Bone marrow (tissue), 2 donors: Measurements from ENCODE around the gene TBCE.
"Not testable (repeated sequence)": the region's sequence is repeated elsewhere in the genome, so short reads cannot be mapped to it uniquely, and the experiment has no call there.

Source experiments
- DNase-seq, 2 donors: peaks; one replicate each; lab custom pipeline; 2025; lab: John Stamatoyannopoulos, UW

TBCE gene

DNA sequence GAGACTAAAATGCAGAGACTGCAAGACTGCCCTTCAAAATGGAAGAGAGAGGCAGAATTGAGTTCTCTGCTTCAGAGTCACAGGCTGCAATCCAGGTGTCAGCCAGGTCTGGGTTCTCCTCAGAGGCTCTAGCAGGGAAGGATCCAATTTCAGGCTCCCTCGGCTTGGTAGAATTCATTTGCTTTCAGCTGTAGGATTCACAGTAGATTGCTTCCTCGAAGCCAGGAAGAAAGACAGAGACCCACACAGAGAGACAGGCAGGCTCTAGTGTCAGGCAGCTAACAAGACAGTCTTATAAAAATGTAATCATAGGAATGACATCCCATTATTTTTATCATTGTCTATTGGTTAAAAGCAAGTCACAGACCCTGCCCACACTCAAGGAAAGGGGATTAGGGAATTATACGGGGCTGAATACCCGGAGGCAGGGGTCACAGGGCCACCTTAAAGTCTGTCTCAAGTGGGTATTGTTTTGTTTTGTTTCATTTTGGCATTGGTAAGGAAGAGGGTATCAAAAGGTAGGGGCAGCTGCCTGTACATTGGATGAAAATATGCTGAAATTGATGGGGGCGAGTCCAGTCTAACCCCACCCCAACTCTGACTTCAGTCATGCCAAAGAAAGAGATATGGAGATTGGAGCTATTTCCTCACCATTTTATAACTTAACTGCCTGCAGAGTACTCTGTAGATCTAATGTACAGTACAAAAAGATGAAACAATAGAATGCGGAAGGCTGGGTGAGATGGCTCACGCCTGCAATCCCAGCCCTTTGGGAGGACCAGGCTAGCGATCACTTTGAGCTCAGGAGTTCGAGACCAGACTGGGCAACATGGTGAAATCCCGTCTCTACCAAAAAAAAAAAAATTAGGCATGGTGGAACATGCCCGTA lies 9.5 kb upstream of the TBCE start:
- DNase-seq = no peak

DNA sequence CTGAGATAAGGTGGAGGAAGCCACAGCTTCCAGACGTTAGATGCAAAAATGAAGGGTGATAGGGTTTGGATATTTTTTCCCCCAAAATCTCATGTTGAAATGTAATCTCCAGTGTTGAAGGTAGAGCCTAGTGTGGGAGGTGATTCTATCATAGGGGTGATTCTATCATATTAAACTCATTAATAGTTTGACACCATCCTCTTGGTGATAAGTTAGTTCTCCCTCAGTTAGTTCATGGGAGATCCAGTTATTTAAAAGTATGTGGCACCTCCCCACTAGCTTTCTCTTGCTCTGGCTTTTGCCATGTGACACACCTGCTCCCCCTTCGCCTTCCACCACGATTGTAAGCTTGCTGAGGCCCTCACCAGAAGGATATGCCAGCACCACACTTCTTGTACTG lies 8.3 kb upstream of the TBCE start:
- no peak for DNase-seq

DNA sequence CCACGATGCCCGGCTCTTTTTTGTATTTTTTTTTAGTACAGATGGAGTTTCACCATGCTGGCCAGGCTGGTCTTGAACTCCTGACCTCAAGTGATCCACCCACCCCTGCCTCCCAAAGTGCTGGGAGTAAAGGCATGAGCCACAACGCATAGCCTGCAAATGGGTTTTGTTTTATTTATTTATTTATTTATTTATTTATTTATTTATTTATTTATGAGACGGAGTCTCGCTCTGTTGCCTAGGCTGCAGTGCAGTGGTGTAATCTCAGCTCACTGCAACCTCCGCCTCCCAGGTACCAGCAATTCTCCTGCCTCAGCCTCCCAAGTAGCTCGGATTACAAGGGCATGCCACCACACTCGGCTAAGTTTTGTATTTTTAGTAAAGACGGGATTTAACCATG lies 3.0 kb upstream of the TBCE start:
- not testable (repeated sequence) for DNase-seq

DNA sequence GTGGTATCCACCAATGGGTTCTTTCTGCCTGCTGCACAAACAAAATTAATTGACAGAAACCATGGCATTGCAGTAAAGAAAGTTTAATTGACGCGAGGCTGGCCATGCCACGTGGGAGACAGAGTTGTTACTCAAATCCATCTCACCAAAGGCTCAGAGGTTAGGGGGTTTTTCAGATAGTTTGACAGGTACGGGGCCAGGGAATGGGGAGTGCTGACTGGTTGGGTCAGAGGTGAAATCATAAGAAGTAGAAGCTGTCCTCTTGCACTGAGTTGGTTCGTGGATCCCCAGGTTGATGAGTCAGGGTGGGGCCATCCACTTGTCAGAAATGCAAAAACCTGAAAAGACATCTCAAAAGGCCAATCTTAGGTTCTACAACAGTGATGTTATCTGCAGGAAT lies 941 bp upstream of the TBCE start:
- no peak for DNase-seq

DNA sequence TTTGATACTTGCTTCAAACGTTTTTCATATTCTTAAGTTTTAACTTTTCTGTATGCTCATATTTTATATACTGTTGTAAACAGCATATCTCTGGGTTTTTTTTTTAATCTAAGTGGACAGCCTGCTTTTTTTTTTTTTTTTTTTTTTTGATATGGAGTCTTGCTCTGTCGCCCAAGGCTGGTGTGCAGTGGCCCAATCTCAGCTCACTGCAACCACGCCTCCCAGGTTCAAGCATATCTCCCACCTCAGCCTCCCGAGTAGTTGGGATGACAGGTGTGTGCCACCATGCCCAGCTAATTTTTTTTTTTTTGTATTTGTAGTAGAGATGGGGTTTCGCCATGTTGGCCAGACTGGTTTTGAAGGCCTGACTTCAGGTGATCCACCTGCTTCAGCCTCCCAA lies 1.2 kb downstream of the TBCE start:
- no peak for DNase-seq

DNA sequence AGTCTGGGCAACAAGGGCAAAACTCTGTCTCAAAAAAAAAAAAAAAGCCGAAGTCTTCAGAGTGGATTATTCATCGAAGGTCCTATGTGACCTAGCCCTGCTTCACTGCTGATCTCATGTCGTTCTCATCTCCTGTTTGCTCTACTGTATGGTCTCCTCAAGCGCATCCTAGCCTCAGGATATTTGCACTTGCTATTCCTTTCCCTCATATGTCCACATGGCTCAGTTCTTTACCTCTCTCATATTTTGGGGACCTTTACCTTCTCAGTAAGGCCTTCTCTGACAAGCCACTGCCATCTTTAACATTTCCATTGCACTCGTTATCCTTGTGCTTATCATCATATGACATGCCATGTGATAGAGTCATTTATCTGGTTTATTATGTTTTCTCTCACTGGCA lies 2.6 kb downstream of the TBCE start:
- DNase-seq = no peak

DNA sequence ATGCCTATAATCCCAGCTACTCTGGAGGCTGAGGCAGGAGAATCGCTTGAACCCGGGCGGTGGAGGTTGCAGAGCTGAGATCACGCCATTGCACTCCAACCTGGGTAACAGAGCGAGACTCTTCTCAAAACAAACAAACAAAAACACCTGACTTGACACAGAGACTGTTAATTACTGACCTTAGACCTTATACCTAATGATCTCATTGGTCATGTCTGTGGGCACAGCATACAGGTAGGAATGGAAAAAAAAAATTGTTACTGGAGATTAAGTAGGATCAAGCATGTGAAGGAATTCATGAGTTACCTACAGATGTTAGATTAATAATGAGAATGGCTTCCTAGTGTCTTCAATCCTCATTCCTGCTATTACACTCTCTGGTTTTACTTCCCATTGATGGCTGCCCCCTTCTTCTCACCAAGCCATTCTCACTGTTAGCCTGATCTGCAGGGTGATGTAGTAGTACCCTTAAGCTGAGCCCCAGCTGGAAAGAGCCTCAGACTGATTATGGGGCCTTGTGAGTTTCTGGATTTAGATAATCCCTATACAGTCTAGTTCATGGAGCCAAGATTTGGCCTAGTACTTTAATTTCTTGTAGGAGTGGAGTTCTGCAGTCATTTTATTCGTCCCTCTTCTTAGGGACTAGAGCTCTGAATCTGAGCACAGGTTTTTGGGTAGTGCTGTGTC lies 8.8 kb downstream of the TBCE start:
- no peak for DNase-seq

DNA sequence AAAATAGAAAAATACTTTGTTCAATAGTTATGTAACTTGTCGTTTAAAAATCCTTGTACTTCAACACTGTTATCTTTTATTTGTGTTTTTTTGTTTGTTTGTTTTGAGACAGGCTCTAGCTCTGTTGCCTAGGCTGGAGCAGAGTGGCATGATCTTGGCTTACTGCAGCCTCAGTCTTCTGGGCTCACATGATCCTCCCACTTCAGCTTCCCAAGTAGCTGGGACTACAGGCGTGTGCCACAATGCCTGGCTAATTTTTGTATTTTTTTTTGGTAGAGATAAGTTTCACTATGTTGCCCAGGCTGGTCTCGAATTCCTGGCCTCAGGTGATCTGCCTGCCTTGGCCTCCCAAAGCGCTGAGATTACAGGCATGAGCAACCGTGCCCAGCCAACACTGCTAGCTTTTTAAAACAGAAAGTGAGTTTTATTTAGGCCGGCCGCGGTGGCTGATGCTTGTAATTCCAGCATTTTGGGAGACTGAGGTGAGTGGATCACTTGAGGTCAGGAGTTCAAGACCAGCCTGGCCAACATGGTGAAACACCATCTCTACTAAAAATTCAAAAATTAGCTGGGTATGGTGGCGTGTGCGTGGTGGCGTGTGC lies 11.0 kb downstream of the TBCE start:
- DNase-seq = not testable (repeated sequence)

DNA sequence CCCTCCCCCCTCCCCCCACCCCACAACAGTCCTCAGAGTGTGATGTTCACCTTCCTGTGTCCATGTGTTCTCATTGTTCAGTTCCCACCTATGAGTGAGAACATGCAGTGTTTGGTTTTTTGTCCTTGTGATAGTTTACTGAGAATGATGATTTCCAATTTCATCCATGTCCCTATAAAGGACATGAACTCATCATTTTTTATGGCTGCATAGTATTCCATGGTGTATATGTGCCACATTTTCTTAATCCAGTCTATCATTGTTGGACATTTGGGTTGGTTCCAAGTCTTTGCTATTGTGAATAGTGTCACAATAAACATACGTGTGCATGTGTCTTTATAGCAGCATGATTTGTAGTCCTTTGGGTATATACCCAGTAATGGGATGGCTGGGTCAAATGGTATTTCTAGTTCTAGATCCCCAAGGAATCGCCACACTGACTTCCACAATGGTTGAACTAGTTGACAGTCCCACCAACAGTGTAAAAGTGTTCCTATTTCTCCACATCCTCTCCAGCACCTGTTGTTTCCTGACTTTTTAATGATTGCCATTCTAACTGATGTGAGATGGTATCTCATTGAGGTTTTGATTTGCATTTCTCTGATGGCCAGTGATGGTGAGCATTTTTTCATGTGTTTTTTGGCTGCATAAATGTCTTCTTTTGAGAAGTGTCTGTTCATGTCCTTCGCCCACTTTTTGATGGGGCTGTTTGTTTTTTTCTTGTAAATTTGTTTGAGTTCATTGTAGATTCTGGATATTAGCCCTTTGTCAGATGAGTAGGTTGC lies 14.9 kb downstream of the TBCE start:
- not testable (repeated sequence) for DNase-seq

DNA sequence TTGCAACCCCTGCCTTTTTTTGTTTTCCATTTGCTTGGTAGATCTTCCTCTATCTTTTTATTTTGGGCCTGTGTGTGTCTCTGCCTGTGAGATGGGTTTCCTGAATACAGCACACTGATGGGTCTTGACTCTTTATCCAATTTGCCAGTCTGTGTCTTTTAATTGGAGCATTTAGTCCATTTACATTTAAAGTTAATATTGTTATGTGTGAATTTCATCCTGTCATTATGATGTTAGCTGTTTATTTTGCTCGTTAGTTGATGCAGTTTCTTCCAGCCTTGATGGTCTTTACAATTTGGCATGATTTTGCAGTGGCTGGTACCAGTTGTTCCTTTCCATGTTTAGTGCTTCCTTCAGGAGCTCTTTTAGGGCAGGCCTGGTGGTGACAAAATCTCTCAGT lies 18.4 kb downstream of the TBCE start:
- DNase-seq = not testable (repeated sequence)

DNA sequence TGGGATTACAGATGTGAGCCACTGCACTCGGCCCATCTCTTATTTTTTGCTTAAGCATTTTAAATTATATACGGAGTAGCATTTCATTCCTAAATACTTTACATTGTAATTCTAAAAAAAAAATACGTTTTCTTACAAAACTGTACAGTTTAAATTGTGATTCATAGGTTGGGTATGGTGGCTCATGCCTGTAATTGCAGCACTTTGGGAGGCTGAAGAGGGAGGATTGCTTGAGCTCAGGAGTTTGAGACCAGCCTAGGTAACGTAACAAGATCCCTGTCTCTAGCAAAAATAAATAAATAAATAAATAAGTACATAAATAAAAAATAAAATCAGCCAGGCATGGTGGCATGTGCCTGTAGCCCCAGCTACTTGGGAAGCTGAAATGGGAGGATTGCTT lies 24.6 kb downstream of the TBCE start:
- no peak for DNase-seq

DNA sequence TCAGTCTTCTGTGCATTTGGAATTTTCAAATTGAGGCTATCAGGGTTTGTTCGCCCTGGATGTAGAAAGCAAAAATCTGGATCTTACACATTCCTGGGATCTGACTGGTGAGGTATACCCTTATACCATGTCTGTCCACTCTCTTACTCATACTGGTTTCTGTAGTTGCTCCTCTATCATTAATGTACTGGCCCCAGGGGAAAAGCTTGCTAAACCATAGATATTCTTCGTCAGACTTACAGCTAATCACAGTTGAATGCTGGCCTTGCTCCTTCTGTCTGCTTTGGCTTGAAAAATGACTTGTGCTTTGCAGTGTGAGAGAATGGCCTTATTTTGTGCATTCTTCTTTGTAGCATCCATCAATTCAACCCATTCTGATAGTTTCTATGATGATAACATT lies 30.5 kb downstream of the TBCE start:
- DNase-seq = no peak

DNA sequence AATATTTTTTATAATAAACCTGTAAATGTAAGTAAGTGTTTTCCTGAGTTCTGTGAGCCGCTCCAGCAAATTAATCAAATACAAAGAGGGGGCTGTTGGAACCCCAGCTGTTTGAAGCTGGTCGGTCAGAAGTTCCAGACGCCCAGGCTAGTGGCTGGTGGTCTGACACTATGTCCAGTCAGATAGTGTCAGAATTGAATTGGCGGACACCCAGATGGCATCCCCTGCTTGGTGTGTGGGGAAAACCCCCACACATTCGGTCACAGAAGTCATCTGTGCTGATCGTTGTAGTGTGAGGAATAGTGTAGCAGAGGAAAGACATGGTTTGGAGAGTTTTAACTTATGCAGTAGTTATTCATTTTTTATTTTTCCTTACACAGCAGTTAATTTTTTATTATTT lies 32.4 kb downstream of the TBCE start:
- no peak for DNase-seq

DNA sequence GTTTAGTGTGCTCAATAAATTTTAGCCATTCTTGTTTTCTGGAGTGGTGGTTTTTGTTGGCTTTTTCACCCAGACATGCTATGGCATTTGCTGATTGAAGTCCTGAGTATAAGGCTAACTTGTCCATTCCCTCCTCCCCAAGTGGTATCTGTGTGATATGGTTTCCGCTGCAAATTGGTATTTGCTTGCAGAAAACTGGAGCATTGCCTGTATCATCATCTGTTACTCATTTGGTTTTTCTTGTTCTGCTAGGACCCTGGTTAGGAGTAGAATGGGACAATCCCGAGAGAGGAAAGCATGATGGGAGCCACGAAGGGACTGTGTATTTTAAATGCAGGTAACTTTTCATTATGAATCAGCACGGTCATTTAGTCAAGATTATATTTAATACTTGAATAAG lies 34.0 kb downstream of the TBCE start:
- DNase-seq = no peak

DNA sequence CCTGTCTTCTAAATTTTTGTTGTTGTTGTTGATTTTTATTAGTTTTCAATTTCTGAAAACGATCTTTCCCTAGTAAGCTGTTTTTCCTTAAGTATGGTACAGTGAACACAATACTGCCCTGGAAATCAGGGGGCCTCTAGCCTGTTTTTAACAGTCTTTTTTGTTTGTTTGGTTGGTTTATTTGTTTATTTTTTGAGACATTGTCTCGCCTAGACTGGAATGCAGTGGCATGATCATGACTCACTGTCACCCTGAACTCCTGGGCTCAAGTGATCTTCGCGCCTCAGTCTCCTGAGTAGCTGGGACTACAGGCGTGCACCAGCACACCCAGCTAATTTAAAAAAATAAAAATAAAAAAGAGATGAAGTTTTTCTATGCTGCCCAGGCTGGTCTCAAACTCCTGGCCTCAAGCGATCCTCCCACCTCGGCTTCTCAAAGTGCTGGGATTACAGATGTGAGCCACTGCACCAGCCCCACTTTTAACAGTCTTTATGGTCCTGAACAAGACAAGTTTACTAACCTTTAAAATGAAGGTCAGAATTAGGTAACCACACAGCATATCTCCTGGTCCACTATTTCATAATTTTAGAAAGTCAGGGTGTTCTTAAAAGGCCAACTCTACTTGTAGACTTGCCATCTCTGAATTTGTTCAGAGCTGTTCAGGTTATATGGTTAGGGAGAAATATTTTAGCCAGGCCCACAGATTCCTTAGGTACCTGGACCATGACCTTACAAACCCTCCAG lies 35.4 kb downstream of the TBCE start:
- DNase-seq = no peak

DNA sequence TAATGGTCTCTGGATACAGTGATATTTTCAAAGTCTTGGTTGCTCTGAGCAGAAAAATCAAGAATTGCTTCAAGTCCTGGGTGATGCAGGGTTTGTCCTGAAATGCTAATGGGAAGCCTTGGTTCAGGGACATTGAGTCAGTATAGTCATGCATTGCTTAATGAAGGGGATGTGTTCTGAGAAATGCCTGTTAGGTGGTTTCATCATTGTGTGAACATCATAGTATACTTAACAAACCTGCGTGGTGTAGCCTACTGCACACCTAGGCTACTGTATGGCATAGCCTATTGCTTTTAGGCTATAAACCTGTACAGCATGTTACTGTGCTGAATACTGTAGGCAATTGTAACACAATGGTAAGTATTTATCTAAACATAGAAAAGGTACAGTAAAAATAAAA lies 36.4 kb downstream of the TBCE start:
- DNase-seq = no peak

DNA sequence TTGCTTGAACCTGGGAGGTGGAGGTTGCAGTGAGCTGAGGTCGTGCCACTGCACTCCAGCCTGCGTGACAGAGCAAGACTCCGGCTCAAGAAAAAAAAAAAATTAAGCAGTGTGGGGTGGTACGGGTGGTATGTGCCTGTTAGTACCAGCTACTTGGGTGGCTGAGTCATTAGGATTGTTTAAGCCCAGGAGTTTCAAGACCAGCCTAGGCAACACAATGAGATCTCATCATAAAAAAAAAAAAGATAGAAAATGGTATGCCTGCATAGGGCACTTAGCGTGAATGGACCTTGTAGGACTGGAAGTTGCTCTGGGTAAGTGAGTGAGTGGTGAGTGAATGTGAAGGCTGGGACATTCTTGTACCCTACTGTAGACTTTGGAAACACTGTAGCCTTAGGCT lies 37.0 kb downstream of the TBCE start:
- no peak for DNase-seq

DNA sequence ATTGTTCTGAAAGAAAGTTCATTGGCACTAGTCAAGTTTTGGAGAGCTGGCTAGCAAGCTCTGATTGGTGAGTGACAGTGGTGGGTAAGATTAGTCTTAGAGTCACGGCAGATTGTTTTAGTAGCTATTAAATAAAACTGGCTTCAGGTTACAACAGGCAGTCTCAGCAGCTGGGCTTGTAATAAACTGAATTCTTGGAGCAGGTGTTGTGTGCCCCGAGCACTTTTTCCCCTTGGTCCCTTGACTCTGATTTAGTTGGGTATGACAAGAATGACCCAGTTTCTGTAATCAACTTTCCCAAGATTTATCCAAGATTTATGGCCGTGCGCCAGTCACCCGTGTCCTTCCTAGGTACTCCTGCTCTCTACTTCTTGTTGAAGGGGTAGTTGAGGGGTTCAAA lies 40.2 kb downstream of the TBCE start:
- no peak for DNase-seq

DNA sequence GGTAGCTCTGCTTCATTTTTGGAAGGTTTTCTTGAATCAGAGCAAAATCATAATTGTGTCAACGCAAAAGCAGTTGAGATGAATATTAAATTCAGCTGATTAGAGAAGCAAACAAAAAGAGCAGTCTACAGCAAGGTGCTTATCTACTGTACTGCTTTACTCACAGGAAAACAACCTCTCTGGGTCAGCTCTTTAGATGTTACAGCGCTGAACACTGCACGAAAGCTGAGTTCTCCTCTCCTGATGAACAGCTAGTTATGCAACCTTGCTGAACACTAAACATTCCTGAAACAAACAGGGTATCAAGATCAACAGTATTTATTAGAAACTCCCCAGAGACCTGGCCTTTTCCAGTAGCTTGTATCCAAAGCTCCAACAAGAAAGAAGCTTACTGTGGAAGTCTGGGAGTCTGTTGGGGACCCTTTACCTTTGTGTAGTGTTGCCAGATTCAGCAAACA lies 41.3 kb downstream of the TBCE start:
- DNase-seq = no peak

DNA sequence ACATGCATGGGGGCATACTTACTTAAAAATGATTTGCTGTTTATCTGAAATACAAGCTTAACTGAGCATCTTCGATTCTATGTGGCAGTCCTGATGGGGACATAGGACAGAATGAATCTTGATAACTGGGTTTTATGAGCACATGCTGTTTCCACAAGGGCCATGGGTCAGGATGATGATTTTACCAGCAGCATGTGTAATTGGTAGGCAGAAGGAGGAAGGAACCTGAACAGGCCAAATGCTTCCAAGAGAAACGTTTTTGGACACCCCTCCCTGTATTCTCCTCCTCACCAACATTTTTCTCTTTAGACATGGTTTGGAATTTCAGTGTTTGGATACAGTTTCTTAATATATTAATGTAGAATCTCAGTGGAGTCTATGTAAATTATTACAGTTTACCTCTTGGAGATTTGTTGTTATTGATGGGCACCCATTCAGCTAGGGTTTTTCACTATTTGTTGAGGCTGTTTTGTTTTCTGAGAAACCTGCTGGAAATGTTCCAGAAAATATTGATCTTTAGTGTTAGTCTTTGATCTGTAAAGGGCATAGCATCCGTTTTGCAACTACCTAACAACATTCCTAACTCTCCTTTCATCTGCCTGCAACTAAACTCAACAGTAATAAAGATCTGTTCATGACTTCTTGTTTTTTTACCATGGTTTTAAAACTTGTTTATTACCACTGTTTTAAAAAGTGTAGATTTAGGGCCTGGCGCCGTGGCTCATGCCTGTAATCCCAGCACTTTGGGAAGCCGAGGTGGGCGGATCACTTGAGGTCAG lies 42.0 kb downstream of the TBCE start:
- DNase-seq = no peak

DNA sequence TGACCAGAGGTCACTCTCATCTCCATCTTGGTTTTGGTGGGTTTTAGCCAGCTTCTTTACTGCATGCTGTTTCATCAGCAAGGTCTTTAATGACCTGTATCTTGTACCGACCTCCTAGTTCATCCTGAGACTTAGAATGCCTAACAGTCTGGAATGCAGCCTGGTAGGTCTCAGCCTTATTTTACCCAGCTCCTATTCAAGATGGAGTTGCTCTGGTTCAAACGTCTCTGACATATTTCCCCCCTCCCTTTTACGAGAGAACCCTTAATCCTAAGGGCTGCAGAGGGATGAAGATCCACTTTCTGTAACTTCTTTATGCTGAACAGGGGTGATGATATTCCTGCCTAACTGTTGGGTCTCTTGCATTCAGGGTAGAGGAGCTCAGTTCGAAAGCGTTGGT lies 43.2 kb downstream of the TBCE start:
- DNase-seq = no peak
